SU-DHL-6 (cell line): ENCODE measurements around the gene SRRM3.
"Not testable (repeated sequence)": the region's sequence is repeated elsewhere in the genome, so short reads cannot be mapped to it uniquely, and the experiment has no call there.

ENCODE experiments used
- H2AFZ ChIP-seq: fragments of 200-600 bp; sonication (generic); 2 replicates; pipeline ENCODE4 v1.6.1; 2014; ENCODE audit warnings: low read depth, mild to moderate bottlenecking, moderate library complexity, mixed read lengths, antibody characterized with exemption, low read length; ENCODE audit not compliant: severe bottlenecking
- H3F3A ChIP-seq: fragments of 200-600 bp; shearing (Covaris generic); 2 replicates; pipeline ENCODE4 v1.6.0; 2016; ENCODE audit warnings: antibody characterized with exemption, mild to moderate bottlenecking; ENCODE audit not compliant: insufficient read depth
- H3K27ac ChIP-seq: fragments of 200-600 bp; sonication (generic); 2 replicates; pipeline ENCODE4 v1.5.1; 2016; ENCODE audit warnings: low read depth, mild to moderate bottlenecking, low read length, moderate library complexity, mixed read lengths
- H3K27me3 ChIP-seq: fragments of 200-600 bp; sonication (generic), shearing (Covaris generic); 2 replicates; pipeline ENCODE4 v1.6.0; 2014; ENCODE audit warnings: mild to moderate bottlenecking, low read length
- H3K36me3 ChIP-seq: fragments of 200-600 bp; sonication (generic); 2 replicates; pipeline ENCODE4 v1.6.1; 2014; ENCODE audit warnings: mild to moderate bottlenecking, low read length, mixed read lengths
- H3K4me2 ChIP-seq: fragments of 300-600, 200-600 bp; shearing (Covaris generic), sonication (generic); 2 replicates; pipeline ENCODE4 v1.6.0; 2014; ENCODE audit warnings: low read length, low read depth, mild to moderate bottlenecking; ENCODE audit not compliant: poor library complexity, severe bottlenecking
- H3K4me3 ChIP-seq: fragments of 200-600 bp; sonication (generic); 2 replicates; pipeline ENCODE4 v1.5.1; 2014; ENCODE audit warnings: antibody characterized with exemption, low read length, mild to moderate bottlenecking, mixed read lengths; ENCODE audit not compliant: insufficient read depth, poor library complexity, severe bottlenecking
- H3K79me2 ChIP-seq: fragments of 200-600 bp; sonication (generic); 2 replicates; pipeline ENCODE4 v1.6.1; 2014; ENCODE audit warnings: mild to moderate bottlenecking, low read length, moderate library complexity; ENCODE audit not compliant: insufficient read depth
- H3K9ac ChIP-seq: fragments of 200-600 bp; sonication (generic); 2 replicates; pipeline ENCODE4 v1.7.0; 2014; ENCODE audit warnings: mild to moderate bottlenecking, low read length
- H3K9me2 ChIP-seq: fragments of 200-600 bp; sonication (generic); replicated peaks from 2 replicates; pipeline ENCODE4 v1.6.1; 2014; ENCODE audit warnings: low read length; ENCODE audit not compliant: insufficient read depth
- H3K9me3 ChIP-seq: fragments of 200-600 bp; sonication (generic); 2 replicates; pipeline ENCODE4 v1.6.1; 2014; ENCODE audit warnings: low read length, mixed read lengths; ENCODE audit not compliant: insufficient read depth
- H4K20me1 ChIP-seq: fragments of 200-600 bp; sonication (generic); 2 replicates; pipeline ENCODE4 v1.6.1; 2014; ENCODE audit warnings: low read depth, mild to moderate bottlenecking, antibody characterized with exemption, low read length, moderate library complexity, mixed read lengths
- CTCF ChIP-seq: fragments of 200-600 bp; sonication (generic); IDR thresholded peaks from one replicate; pipeline ENCODE4 v1.5.1; 2017; ENCODE audit warnings: antibody characterized with exemption, mild to moderate bottlenecking, low read length, moderate library complexity; ENCODE audit not compliant: insufficient read depth, poor library complexity, severe bottlenecking
- EZH2phosphoT487 ChIP-seq: fragments of 200-600 bp; sonication (generic), shearing (Covaris generic); conservative IDR thresholded peaks from 2 replicates; pipeline ENCODE4 v1.6.1; 2018; ENCODE audit warnings: mild to moderate bottlenecking, antibody characterized with exemption, low read length, moderate library complexity, mixed read lengths

Gene SRRM3

GRCh38 chr7:76225951-76226350 is 24.3 kb downstream of the SRRM3 start:
- Histone ChIP-seq H2AFZ (no peak overlapping the region), H4K20me1 (no peaks in the 10 kb centered on the region), H3F3A (no peaks in the 10 kb centered on the region), H3K9ac (no peak overlapping the region), H3K9me2 (no peaks in the 10 kb centered on the region), H3K4me2 (no peak overlapping the region), H3K4me3 (no peak overlapping the region), H3K36me3 (no peaks in the 10 kb centered on the region), H3K27me3 (no peaks in the 10 kb centered on the region), H3K79me2 (no peaks in the 10 kb centered on the region), H3K9me3 (no peaks in the 10 kb centered on the region), H3K27ac (no peak overlapping the region)
- no peak for TF ChIP-seq EZH2phosphoT487
- TF ChIP-seq CTCF: no peak

- not testable (repeated sequence) for H3K4me2 ChIP-seq, H2AFZ ChIP-seq, H3K9me2 ChIP-seq, H3K9ac ChIP-seq, H3F3A ChIP-seq, H3K79me2 ChIP-seq, H3K36me3 ChIP-seq, H3K27me3 ChIP-seq, H3K4me3 ChIP-seq, H3K9me3 ChIP-seq, H3K27ac ChIP-seq, H4K20me1 ChIP-seq
Observed at GRCh38 chr7:76226878-76227423, 25.3 kb downstream of the SRRM3 start.

- TF ChIP-seq EZH2phosphoT487: no peak
- TF ChIP-seq CTCF: no peak
- Histone ChIP-seq H3K79me2 (no peaks in the 10 kb centered on the region), H3K9me2 (no peaks in the 10 kb centered on the region), H3K9me3 (no peaks in the 10 kb centered on the region), H3K36me3 (no peaks in the 10 kb centered on the region), H2AFZ (no peak overlapping the region), H4K20me1 (no peaks in the 10 kb centered on the region), H3K9ac (no peak overlapping the region), H3K4me2 (no peak overlapping the region), H3K27me3 (no peaks in the 10 kb centered on the region), H3K4me3 (no peak overlapping the region), H3K27ac (no peak overlapping the region), H3F3A (no peaks in the 10 kb centered on the region)
Observed at GRCh38 chr7:76230214-76230613, 28.5 kb downstream of the SRRM3 start.

GRCh38 chr7:76231071-76231470 is 29.4 kb downstream of the SRRM3 start:
- Histone ChIP-seq H3F3A (no peaks in the 10 kb centered on the region), H4K20me1 (no peaks in the 10 kb centered on the region), H3K9me2 (no peaks in the 10 kb centered on the region), H3K27me3 (no peaks in the 10 kb centered on the region), H3K9ac (no peak overlapping the region), H3K4me2 (no peak overlapping the region), H3K9me3 (no peaks in the 10 kb centered on the region), H3K36me3 (no peaks in the 10 kb centered on the region), H3K4me3 (no peak overlapping the region), H3K27ac (no peak overlapping the region), H2AFZ (no peak overlapping the region), H3K79me2 (no peaks in the 10 kb centered on the region)
- TF ChIP-seq CTCF: no peak
- TF ChIP-seq EZH2phosphoT487: no peak
